Activated CD8-positive, alpha-beta T cell treated with anti-CD3 and anti-CD28 coated beads for 36 hours (primary cell): ENCODE results near the gene TP53BP1. TPM values are rescaled to one million over a fixed set of nuclear protein-coding genes. Genes with fewer than 3 reads are reported as not detected.

ENCODE experiments used
- ATAC-seq: fragments of 200-7000 bp; cut with Tn5 transposase; one replicate; pipeline ENCODE4 v1.10.0; 2021; ENCODE audit warnings: mild to moderate bottlenecking, moderate library complexity
- CTCF ChIA-PET: fragments of 350-600 bp; sonication (Branson Sonifier 250); formaldehyde crosslinking; loops from one replicate; lab custom pipeline; 2021; ENCODE audit warnings: antibody characterized with exemption; lab: Charles Lee
- POLR2A ChIA-PET: fragments of 350-600 bp; sonication (Branson Sonifier 250); formaldehyde crosslinking; loops from one replicate; lab custom pipeline; 2021; ENCODE audit warnings: antibody characterized with exemption; lab: Charles Lee
- DNase-seq: peaks from one replicate; pipeline ENCODE4 v3.0.0-alpha.2; 2020
- H3K27ac Mint-ChIP-seq: one replicate; pipeline ENCODE4 v1.8.0; 2021; ENCODE audit warnings: mild to moderate bottlenecking, mixed read lengths
- H3K27me3 Mint-ChIP-seq: one replicate; pipeline ENCODE4 v1.8.0; 2021; ENCODE audit warnings: mixed read lengths
- H3K36me3 Mint-ChIP-seq: one replicate; pipeline ENCODE4 v1.8.0; 2021; ENCODE audit warnings: low read depth, mixed read lengths
- H3K4me1 Mint-ChIP-seq: one replicate; pipeline ENCODE4 v1.8.0; 2021; ENCODE audit warnings: low read depth, mixed read lengths
- H3K4me3 Mint-ChIP-seq: one replicate; pipeline ENCODE4 v1.8.0; 2021; ENCODE audit warnings: mild to moderate bottlenecking, moderate library complexity, mixed read lengths
- H3K9me3 Mint-ChIP-seq: one replicate; pipeline ENCODE4 v1.8.0; 2021; ENCODE audit warnings: mixed read lengths
- CTCF ChIP-seq: fragments of 200-600 bp; IDR thresholded peaks from one replicate; pipeline ENCODE4 v1.8.0; 2022; ENCODE audit warnings: antibody characterized with exemption, mild to moderate bottlenecking
- intact Hi-C: fragments of 100-400 bp; cut with micrococcal nuclease; formaldehyde crosslinking; loops from one replicate; pipeline ENCODE4 v1.10.0; 2022
- total RNA-seq, 2 experiments: library from RNA; stranded (reverse); gene quantifications; one replicate each; pipeline ENCODE4 v1.2.3, GENCODE V29; 2021

Gene TP53BP1
- total RNA-seq, 2 experiments from 2014 or later: 20.6 to 23.0 TPM

DNA sequence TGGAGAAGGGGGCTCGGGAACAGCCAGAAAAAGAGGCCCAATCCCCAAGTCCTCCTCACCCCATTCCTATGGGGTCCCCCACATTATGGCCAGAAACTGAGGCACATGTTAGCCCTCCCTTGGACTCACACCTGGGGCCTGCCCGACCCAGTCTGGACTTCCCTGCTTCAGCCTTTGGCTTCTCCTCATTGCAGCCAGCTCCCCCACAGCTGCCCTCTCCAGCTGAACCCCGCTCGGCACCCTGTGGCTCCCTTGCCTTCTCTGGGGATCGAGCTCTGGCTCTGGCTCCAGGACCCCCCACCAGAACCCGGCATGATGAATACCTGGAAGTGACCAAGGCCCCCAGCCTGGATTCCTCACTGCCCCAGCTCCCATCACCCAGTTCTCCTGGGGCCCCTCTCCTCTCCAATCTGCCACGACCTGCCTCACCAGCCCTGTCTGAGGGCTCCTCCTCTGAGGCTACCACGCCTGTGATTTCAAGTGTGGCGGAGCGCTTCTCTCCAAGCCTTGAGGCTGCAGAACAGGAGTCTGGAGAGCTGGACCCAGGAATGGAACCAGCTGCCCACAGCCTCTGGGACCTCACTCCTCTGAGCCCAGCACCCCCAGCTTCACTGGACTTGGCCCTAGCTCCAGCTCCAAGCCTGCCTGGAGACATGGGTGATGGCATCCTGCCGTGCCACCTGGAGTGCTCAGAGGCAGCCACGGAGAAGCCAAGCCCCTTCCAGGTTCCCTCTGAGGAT lies 35.0 kb upstream of the TP53BP1 start:
- no peaks in the 10 kb centered on the region for H3K9me3 Mint-ChIP-seq
- no peaks in the 10 kb centered on the region for H3K27me3 Mint-ChIP-seq
- TF ChIP-seq CTCF: no peak
- H3K4me3 Mint-ChIP-seq: no peak overlapping the region
- H3K4me1 Mint-ChIP-seq: peaks cover 7% of the 10 kb centered on the region
- DNase-seq: no peak
- H3K27ac Mint-ChIP-seq: no peak overlapping the region
- CTCF ChIA-PET: interaction anchor here (1.6 to 3.2 kb wide), 2 partner anchors 11 to 13 kb away, joined by 3 to 22 read pairs; partner anchors contain the start of gene MAP1A
- no peaks in the 10 kb centered on the region for H3K36me3 Mint-ChIP-seq
- intact Hi-C loops: no loop called here
- POLR2A ChIA-PET: interaction anchor here (1.1 kb wide), 1 partner anchor 11 kb away, joined by 3 read pairs; the partner anchor contains the start of gene MAP1A
- no peak for ATAC-seq

DNA sequence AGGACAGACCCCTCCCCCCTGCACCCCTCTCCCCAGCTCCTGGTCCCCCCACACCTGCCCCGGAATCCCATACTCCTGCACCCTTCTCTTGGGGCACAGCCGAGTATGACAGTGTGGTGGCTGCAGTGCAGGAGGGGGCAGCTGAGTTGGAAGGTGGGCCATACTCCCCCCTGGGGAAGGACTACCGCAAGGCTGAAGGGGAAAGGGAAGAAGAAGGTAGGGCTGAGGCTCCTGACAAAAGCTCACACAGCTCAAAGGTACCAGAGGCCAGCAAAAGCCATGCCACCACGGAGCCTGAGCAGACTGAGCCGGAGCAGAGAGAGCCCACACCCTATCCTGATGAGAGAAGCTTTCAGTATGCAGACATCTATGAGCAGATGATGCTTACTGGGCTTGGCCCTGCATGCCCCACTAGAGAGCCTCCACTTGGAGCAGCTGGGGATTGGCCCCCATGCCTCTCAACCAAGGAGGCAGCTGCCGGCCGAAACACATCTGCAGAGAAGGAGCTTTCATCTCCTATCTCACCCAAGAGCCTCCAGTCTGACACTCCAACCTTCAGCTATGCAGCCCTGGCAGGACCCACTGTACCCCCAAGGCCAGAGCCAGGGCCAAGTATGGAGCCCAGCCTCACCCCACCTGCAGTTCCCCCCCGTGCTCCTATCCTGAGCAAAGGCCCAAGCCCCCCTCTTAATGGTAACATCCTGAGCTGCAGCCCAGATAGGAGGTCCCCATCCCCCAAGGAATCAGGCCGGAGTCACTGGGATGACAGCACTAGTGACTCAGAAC lies 34.3 kb upstream of the TP53BP1 start:
- H3K4me1 Mint-ChIP-seq: peaks cover 7% of the 10 kb centered on the region
- no peak overlapping the region for H3K4me3 Mint-ChIP-seq
- intact Hi-C loops: no loop called here
- no peaks in the 10 kb centered on the region for H3K27me3 Mint-ChIP-seq
- no peak for TF ChIP-seq CTCF
- H3K27ac Mint-ChIP-seq: no peak overlapping the region
- no peaks in the 10 kb centered on the region for H3K36me3 Mint-ChIP-seq
- ChIA-PET CTCF (interaction anchor here (1.6 to 3.2 kb wide), 2 partner anchors 10 to 12 kb away, joined by 3 to 22 read pairs; partner anchors contain the start of gene MAP1A), POLR2A (interaction anchor here (1.1 kb wide), 1 partner anchor 10 kb away, joined by 3 read pairs; the partner anchor contains the start of gene MAP1A)
- no peak for ATAC-seq
- DNase-seq: no peak
- no peaks in the 10 kb centered on the region for H3K9me3 Mint-ChIP-seq

GRCh38 chr15:43526261-43526930 lies 33.4 kb upstream of the TP53BP1 start:
- intact Hi-C loops: no loop called here
- Mint-ChIP-seq H3K4me3 (no peak overlapping the region), H3K4me1 (peaks cover 7% of the 10 kb centered on the region), H3K27me3 (no peaks in the 10 kb centered on the region), H3K27ac (no peak overlapping the region), H3K36me3 (no peaks in the 10 kb centered on the region), H3K9me3 (no peaks in the 10 kb centered on the region)
- CTCF ChIA-PET: interaction anchor here (3.2 kb wide), 1 partner anchor 12 kb away, joined by 22 read pairs; no protein-coding TSS in a partner anchor
- no peak for DNase-seq
- ATAC-seq: no peak
- POLR2A ChIA-PET: interaction anchor here (1.1 to 1.5 kb wide), 3 partner anchors 9 to 17 kb away, joined by 3 read pairs; partner anchors contain the start of gene MAP1A
- TF ChIP-seq CTCF: no peak

DNA sequence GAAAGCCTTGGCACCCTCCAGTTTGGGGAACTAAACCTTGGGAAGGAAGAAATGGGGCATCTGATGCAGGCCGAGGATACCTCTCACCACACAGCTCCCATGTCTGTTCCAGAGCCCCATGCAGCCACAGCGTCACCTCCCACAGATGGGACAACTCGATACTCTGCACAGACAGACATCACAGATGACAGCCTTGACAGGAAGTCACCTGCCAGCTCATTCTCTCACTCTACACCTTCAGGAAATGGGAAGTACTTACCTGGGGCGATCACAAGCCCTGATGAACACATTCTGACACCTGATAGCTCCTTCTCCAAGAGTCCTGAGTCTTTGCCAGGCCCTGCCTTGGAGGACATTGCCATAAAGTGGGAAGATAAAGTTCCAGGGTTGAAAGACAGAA lies 32.2 kb upstream of the TP53BP1 start:
- no peak for DNase-seq
- no peak overlapping the region for H3K27ac Mint-ChIP-seq
- H3K27me3 Mint-ChIP-seq: no peaks in the 10 kb centered on the region
- ATAC-seq: peak; percentile 37
- H3K9me3 Mint-ChIP-seq: no peaks in the 10 kb centered on the region
- intact Hi-C loops: no loop called here
- POLR2A ChIA-PET: interaction anchor here (1.5 kb wide), 1 partner anchor 10 kb away, joined by 3 read pairs; no protein-coding TSS in a partner anchor
- TF ChIP-seq CTCF: no peak
- H3K4me3 Mint-ChIP-seq: no peak overlapping the region
- CTCF ChIA-PET: interaction anchor here (0.6 kb wide), 1 partner anchor 127 kb away, joined by 4 read pairs; no protein-coding TSS in a partner anchor
- H3K36me3 Mint-ChIP-seq: no peaks in the 10 kb centered on the region
- peaks cover 7% of the 10 kb centered on the region for H3K4me1 Mint-ChIP-seq
